H1 (cell line): ENCODE data around the gene RCAN3. TPM values are rescaled to one million over a fixed set of nuclear protein-coding genes. Genes with fewer than 3 reads are reported as not detected.

Source experiments
- BACH1 ChIP-seq: IDR thresholded peaks from 2 replicates; pipeline ENCODE4 v1.6.1; 2012; ENCODE audit warnings: low read length, improper control_type of control experiment
- KDM4A ChIP-seq: IDR thresholded peaks from one replicate; pipeline ENCODE4 v1.7.1; 2012; ENCODE audit warnings: low read depth, mild to moderate bottlenecking, moderate library complexity, low read length, inconsistent platforms; ENCODE audit not compliant: severe bottlenecking
- NRF1 ChIP-seq: IDR thresholded peaks from 2 replicates; pipeline ENCODE4 v1.6.1; 2011; ENCODE audit warnings: mild to moderate bottlenecking, low read depth, low read length, improper control_type of control experiment
- RFX5 ChIP-seq: IDR thresholded peaks from 2 replicates; pipeline ENCODE4 v1.6.1; 2011; ENCODE audit warnings: low read depth, low read length, improper control_type of control experiment, borderline replicate concordance
- SIN3A ChIP-seq, 2 experiments: IDR thresholded peaks in 1 of 2; conservative IDR thresholded peaks in 1 of 2; 2 replicates each; pipeline ENCODE4 v1.6.1; 2011 to 2012; ENCODE audit warnings: low read length in 2 of 2, improper control_type of control experiment in 1 of 2, low read depth in 1 of 2, mild to moderate bottlenecking in 1 of 2
- polyA plus RNA-seq, 7 experiments: library from polyadenylated mRNA; depleted of rRNA in 3 of 7; stranded (reverse) in 5 of 7; unstranded in 2 of 7; fragments of >200 nt in 5 of 7; fragments of 200-250 nt in 2 of 7; gene quantifications; 1 replicate in 5 of 7; 2 replicates in 1 of 7; 4 replicates in 1 of 7; pipeline versions ENCODE4 v1.2.1 to v1.2.3, GENCODE V29; 2011 to 2013; ENCODE audit warnings: missing spikeins in 2 of 7, mixed read lengths in 2 of 7
- total RNA-seq: library from RNA; stranded (reverse); fragmentation: NEBNext Ultra II Directional; extraction: Animal tissue kit (Norgen Biotek cat#: 25700); gene quantifications from 2 replicates; pipeline ENCODE4 v1.2.1, GENCODE V29; 2021

The RCAN3 gene
- total and polyA plus RNA-seq, 2 of the 8 experiments (the other 6 are each of a cell fraction or from before 2014, with no cell fraction given): 5.6 to 16.6 TPM

- TF ChIP-seq SIN3A (conservative IDR thresholded peaks at IDR 0.05 in 1 of 2, IDR thresholded peaks at IDR 0.05 in 1 of 2; ENCODE audit: low read depth in 1 of 2, low read length in 2 of 2): no peak
- no peak for TF ChIP-seq BACH1
- TF ChIP-seq KDM4A: no peak
- no peak for TF ChIP-seq NRF1
- no peak for TF ChIP-seq RFX5
- TF ChIP-seq, all 59 proteins: peak for 0
These were observed 86.6 kb downstream of the RCAN3 start (continued) for GRCh38 chr1:24589200-24589599.

Other genes with a start within 250 kb of the RCAN3 start
- 1.1 and 1.8 TPM in 2 replicates for gene GRHL3, start 183.5 kb upstream of the RCAN3 start, total RNA-seq
- 0.80 and 2.2 TPM in 2 replicates for gene GRHL3, start 183.5 kb upstream of the RCAN3 start, polyA plus RNA-seq (2011; rRNA removed)
- 10.3 and 11.0 TPM in 2 replicates for gene STPG1, start 89.1 kb upstream of the RCAN3 start, total RNA-seq
- 10.8 and 11.2 TPM in 2 replicates for gene STPG1, start 89.1 kb upstream of the RCAN3 start, polyA plus RNA-seq (2011; rRNA removed)
- 11.0 and 12.6 TPM in 2 replicates for gene NIPAL3, start 87.0 kb upstream of the RCAN3 start, total RNA-seq
- 8.8 and 9.1 TPM in 2 replicates for gene NIPAL3, start 87.0 kb upstream of the RCAN3 start, polyA plus RNA-seq (2011; rRNA removed)
- 0.21 and 0.39 TPM in 2 replicates for gene NCMAP, start 53.3 kb downstream of the RCAN3 start, total RNA-seq
- 0.14 and 0.21 TPM in 2 replicates for gene NCMAP, start 53.3 kb downstream of the RCAN3 start, polyA plus RNA-seq (2011; rRNA removed)
- 230 and 255 TPM in 2 replicates for gene SRRM1, start 140.5 kb downstream of the RCAN3 start, total RNA-seq
- gene SRRM1, start 140.5 kb downstream of the RCAN3 start, polyA plus RNA-seq (2011; rRNA removed): 72.7 and 77.1 TPM in 2 replicates
- 281 and 293 TPM in 2 replicates for gene CLIC4, start 242.6 kb downstream of the RCAN3 start, total RNA-seq
- 75.1 and 77.5 TPM in 2 replicates for gene CLIC4, start 242.6 kb downstream of the RCAN3 start, polyA plus RNA-seq (2011; rRNA removed)